Activated CD4-positive, CD25-positive, alpha-beta regulatory T cell treated with anti-CD3 and anti-CD28 coated beads, Interleukin-2, amount 50 U/mL, for 24 hours (primary cell): ENCODE data around the gene SLC2A5.
"Not testable (repeated sequence)": the region's sequence is repeated elsewhere in the genome, so short reads cannot be mapped to it uniquely, and the experiment has no call there.

Experiments used
- ATAC-seq, 2 donors: fragments of 150-1000 bp; cut with Tn5 transposase; one replicate each; pipeline ENCODE4 v1.10.0; 2021; ENCODE audit warnings: mild to moderate bottlenecking in 1 of 2, moderate library complexity in 1 of 2

SLC2A5 gene, protein sequence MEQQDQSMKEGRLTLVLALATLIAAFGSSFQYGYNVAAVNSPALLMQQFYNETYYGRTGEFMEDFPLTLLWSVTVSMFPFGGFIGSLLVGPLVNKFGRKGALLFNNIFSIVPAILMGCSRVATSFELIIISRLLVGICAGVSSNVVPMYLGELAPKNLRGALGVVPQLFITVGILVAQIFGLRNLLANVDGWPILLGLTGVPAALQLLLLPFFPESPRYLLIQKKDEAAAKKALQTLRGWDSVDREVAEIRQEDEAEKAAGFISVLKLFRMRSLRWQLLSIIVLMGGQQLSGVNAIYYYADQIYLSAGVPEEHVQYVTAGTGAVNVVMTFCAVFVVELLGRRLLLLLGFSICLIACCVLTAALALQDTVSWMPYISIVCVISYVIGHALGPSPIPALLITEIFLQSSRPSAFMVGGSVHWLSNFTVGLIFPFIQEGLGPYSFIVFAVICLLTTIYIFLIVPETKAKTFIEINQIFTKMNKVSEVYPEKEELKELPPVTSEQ

DNA sequence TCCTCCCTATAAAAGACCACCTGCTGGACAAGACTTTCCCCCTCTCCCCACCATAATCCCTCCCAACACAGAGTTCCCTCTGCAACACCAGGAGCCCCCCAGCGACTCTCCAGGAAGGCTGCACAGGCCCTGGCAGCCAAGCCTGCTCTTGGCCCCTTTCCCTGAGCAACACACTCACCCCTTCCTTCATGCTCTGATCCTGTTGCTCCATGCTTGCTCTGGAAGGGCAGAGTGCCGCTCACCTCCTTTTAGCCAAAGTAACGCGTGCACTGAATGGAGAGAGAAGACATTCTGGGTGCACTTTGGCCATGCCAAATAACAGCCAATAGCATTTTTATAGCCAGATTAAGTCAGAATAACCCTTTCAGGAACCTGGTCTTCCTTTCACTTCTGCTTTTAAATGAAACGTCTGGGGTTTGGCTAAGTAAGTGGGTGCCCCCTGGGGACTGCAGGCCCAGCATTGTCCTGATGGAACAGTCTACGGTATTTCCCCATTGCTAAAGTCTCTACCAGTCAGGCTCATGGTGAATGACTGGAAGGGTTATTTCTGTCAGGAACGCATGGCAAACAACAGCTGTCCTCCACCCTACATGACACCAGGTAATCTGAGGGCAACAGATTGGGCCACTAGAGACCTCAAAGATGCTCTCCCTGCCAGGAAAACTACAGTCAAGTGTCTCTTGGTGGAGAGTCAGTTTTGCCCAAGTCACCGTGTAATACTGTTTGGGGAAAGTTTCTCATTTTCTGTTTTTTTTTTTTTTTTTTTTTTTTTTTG, at the start of gene SLC2A5:
SLC2A5 (minus strand) TSS at position 310 of the 775 bp plus-strand sequence; CDS start at position 211, 99 bp downstream.
- peak; percentile 46 to 75 for ATAC-seq

DNA sequence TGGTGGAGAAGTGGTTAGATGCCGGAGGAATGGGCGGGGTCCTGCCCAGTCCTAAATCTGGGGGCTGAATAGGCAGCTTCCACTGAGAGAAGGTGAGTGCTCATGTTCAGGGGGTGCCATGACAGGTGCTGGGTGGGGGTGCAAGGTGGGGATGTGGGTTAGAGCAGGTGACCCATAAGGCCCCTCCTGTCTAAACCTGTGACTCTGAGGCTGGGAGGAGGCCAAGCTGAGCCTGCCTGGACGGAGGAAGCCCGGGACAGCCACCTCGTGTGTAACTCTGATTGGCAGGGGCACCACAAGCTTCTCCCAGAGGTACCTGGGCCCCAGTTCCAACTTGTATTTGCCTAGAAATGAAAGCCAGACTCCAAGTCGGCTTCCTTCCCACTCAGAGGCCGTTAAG, 48.8 kb upstream of the SLC2A5 start:
- ATAC-seq: no peak

DNA sequence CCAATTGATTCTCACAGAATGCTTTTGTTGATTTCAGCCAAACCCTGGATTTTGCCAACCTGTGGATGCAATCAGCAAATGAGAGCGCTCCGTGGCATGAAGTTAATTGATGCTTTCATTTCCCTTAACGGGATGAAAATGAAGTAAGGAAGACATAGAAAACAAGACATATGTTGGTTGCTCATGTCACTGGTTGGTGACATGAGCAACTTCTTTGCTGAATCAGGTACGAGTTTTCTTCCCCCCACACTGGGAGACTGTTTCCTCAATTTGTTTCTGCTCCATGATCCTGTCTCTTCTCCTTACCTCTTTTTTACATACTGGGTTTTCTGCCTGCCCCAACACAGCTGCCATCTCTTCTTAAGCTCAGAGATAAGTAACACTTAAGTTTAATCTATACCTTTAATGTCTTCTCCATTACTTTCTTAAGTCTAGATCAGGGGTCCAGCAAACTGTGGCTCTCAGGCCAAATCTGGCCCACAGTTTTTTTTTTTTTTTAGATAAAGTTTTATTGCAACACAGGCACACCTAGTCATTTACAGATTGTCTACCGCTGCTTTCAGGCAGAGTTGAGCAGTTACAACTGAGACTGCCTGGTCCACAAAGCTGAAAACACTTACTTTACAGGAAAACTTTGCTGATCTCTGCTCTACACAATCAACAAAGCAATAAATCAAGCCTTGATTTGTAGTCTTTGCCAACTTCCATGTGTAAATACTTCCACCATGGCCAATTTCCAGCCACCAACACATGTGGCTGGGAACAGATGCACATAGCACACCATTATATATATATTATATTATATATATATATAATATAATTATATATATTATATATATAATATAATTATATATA, 46.1 kb upstream of the SLC2A5 start:
- ATAC-seq: no peak

DNA sequence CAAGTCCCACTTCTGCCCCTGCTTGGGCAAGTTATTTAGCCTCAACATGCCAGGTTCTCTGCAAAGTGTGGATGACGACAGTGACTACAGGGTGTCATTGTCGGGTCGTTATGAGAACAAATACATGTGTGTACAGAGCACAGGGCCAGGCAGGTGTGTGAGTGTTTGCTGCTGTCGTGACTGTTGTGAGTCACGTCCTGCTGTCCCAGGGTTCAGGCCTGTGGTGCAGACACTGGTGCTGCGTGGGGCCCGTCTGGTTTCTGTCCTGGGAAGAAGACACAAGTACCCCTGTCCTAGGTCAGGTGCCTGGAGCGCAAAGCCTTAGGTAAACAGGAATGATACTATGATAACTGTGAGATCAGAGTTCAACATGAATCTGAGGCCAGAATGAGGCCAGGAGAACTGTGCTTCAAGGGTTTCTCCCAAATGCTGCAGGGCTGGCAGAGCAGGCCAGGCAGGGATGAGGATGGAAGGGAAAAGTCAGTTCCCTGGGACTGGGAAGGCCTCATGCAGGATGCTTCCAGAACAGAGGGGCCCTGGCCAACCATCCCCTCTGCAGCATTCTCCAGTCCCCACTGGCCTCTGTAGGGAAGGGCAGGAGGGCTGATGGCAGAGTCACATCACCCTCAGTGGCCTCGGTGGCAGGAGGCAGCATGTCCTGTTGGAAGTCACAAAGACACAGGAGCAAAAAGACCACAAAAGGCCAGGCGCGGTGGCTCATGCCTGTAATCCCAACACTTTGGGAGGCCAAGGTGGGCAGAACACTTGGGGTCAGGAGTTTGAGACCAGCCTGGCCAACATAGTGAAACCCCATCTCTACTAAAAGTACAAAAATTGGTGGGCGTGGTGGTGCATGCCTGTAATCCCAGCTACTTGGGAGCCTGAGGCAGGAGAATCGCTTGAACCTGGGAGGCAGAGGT, 43.8 kb upstream of the SLC2A5 start:
- ATAC-seq: peak; percentile 50 to 61

DNA sequence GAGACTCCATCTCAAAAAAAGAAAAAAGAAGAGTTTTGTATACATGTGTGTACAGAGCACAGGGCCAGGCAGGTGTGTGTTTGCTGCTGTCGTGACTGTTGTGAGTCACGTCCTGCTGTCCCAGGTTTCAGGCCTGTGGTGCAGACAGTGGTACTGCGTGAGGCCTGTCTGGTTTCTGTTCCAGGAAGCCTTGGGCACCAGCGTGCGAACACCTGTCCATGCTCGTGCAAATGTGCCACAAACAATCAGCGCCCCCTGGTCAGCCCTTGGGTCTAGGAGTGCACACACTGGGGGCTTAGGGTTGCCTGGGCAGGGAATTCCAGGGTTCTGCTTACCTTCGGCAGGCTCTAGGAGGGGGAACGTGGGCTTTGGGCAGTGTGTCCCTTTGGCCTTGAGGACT, 42.5 kb upstream of the SLC2A5 start:
- peak; percentile 67 to 73 for ATAC-seq

DNA sequence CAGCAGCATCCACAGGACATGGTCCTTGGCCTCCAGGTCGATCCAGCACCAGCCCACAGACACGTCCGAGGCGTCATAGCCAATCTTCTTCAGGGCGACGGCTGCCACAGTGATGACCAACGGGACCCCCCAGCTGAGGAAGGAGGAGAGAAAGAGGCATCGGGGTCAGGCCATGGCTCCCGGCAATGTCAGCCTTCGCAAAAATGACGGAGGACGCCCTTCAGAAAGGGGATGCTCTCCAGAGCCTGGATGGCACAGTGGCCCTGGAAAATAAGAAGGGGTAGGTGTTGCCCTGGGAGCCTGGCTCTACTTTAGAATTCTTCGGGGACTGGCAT, 41.9 kb upstream of the SLC2A5 start:
- ATAC-seq: no peak

DNA sequence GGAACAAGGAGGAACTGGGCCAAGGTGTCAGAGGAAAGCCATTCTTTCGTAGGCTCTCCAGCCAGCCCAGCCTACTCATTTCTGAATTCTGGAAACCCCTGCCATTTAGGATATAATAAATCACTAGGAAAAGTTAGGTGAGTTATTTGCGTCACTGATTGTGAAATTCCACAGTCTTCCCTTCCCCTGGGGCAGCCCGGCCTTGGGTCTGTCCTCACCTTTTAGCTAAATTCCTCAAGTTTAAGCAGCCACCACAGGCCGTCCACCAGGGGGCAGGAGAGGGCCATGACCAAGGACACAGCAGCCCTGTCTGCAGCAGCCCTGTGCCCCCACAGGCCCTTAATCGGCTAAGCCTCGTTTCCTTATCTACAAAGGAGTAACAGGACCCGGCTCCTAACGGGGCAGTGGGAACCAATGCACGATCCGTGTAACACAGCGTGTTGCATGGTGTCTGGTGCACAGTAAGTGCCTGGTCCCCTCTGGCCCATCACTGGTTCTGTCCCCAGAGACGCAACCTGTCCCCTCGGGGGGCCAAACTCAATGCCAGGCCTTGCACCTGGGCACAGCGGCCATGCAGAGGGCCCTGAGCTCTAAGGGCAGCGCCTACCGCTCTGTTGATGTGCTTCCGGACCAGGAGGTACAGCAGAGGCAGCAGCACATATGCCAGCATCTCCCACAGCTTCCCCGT, 41.4 kb upstream of the SLC2A5 start:
- peak; percentile 45 to 61 for ATAC-seq

DNA sequence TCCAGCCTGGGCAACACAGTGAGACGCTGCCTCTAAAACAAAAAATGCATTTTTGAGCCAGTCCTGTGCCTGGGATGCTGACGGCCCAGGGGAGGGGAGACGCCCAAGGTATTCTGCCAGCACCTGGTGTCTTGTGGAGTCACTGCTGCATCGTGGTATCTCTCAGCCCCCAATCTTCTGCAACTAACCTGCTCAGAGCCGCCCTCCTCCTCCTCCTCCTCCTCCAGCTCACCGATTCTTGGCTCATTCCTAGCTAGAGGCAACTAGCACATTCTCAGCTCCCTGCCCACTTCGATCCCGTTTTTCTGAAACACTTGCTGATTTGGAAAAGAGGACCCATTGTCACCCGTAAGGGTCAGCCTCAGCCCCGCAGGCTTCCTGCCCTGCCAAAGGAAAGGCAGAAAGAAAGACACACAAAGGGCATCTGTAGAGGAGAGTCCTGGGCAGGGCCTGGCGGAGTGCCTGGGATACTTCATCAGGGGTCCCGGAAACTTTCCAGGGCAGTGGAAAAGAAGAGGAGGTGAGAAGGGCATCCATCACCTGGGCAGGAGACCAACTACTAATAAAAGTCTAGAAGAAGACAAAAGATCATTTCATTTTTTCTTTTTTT, 38.7 kb upstream of the SLC2A5 start:
- no peak for ATAC-seq

DNA sequence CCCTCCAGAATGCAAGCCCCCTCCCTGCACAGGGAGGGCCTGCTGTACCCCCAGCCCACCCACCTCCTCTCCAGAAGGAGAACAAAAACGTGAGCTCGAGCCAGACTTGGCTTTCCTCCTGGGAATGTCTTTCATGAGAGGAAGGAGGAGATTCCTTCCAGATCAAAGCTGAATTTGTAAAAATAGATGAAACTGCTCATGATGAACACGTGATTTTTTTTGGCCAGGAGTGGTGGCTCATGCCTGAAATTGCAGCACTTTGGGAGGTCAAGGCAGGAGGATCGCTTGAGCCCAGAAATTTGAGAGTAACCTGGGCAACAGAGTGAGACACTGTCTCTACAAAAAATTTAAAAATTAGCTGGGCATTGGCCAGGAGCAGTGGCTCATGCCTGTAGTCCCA, 37.7 kb upstream of the SLC2A5 start:
- ATAC-seq: no peak

DNA sequence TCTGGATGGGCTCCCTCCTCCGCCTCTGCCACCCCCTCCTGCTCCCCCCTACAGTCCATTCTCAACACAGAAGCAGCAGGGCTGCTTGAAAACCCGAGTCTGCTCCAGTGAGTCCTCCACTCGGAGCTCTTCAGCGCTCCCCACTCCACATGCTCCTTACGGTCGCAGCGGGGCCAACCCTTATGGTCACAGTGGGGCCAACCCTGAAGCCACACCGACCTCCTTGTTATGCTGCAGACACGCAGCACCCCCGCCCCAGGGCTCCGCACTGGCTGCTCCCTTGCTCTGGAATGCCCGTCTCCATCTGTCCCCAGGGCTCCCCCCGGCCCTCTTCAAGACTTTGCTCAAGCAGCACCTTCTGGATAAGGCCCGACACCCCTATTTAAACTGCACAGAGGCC, 36.9 kb upstream of the SLC2A5 start:
- ATAC-seq: no peak

DNA sequence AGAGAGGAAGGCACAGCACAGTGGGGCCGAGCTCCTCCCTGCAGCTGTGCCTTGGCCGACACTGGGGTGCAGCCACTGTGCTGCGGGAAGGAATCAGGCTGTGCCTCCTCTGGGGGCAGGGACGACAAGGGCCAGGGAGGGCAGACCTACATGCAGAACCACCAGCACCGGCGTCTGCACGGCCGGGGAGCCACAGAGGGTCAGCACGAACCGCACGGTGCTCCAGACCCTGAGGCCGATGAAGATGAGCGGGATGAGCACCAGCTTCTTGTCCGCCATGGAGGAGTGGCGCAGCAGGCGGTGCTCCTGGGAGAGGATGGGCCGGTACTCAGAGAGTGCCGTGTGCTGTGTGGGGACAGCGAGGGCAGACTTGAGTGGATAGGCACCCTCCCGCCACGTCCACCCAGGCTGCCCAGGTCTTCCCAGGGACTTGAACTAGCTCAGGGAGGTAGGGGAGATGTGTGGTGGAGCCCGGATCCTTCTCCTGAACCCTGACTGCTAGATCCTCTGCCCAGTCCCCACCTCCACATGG, 36.0 kb upstream of the SLC2A5 start:
- ATAC-seq: no peak

DNA sequence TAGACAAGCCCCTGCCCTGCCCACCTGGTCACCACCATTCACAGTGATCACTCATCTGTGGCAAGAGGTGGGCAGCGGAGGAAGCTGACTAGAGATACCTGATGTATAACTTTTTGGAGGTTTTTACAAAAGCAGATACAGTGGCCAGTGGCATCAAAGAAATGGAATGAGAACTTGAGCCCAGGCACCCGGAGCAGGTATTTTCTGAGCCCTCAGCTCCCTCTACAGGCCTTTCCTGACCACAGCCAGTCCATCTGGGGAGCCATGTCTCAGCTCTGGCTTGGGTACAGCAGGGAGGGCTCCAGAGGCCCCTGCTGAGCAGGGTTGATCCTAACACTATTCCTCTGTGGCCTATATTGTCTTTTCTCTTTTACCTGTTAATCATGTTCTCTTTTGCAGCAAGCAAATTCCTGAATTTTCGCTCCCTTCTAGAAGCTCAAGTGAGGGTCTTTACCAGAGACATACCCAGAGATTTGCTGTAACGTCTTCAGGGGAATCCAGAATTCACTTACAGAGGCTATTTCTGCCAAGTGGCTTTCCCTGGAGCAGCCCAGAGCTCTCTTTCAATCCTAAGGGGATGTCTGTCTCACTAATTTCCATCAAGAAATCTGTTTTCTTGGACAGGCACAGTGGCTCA, 32.2 kb upstream of the SLC2A5 start:
- peak in 1 of 2 donors; percentile 48 for ATAC-seq

DNA sequence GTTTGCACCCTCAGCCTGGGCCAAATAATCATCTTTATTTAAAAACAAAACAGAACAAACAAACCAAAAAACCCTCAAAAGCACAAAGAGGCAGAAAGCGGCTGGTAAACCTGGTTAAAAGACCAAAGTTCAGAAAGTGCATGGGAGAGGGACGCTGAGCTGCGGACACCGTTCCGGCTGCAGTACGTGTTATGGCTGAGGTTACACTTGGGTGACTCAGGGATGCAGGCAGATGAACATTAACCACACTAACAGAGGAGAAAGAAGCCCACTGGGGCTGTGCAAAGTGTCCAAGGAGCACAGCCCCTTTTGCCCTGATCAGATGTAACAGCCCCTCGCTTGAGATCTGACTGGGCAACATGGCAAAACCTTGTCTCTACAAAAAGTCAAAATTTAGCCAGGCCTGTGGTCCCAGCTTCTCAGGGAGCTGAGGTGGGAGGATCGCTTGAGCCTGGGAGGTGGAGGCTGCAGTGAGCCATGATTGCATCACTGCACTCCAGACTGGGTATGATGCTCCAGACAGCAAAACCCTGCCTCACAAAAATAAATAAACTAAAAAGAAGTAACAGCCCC, 31.1 kb upstream of the SLC2A5 start:
- ATAC-seq: no peak

DNA sequence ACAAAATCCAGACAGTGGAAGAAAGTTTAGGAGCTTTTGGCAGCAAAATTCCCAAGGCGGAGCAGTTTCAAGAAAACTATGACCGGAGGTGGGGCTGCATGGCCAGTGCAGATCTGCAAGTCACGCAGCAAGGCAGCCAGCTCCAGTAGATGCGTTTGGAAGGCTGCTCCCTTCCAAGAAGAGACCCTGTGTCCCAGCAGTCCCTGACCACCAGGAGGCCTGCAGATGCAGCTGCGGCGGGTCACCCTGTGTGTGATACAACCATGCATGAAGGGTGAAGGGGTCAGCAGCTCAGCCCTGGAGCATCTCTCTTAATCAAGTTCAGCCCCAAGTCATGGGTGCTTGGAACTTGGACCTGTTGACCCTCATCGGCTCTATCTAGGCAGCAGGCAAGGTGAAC, 30.1 kb upstream of the SLC2A5 start:
- ATAC-seq: no peak

DNA sequence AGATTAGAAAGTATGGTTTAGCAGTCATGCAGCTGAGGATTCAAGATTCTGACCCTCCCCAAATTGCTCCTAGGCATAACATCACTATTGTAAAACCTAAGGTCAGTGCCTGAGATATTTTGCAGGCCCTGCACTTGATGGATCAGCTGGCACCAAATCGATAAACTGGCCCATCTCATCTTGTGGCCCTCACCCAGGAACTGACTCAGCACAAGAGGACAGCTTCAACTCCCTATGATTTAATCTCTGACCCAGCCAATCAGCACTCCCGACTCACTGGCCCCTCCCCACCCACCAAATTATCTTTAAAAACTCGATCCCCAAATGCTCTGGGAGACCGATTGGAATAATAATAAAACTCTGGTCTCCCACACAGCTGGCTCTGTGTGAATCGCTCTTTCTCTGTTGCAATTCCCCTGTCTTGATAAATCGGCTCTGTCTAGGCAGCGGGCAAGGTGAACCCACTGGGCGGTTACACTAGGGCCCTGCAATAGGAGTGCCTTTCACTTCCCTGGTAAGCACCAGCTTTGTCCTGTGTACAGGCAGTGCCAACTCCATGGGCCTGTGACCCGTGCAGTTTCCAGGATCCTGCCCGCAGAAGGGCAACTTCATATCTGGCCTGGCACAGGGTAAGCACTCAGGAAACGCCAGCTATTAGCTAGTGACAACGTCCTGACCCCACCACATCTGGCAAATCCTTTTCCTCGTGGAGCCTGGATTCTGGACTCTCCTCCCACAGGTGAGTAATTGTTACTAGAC, 28.7 kb upstream of the SLC2A5 start:
- no peak for ATAC-seq

DNA sequence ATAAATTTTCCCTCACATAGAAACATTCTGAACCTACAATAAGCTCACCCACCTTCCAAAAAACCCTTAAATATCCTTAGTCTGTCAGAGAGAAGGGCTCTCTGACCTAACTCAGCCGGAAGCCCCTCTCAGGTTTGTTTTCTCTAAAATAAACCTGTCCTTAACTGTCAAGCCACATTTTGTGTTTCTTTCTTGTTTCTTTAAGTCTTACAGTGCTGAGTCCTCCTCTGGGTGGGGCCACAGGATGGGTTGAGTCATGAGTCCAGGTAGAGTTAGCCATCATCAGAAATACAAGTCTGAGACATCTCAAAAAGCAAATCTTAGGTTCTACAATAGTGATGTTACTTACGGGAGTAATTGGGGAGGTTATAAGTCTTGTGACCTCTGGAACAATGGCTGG, 26.4 kb upstream of the SLC2A5 start:
- no peak for ATAC-seq

DNA sequence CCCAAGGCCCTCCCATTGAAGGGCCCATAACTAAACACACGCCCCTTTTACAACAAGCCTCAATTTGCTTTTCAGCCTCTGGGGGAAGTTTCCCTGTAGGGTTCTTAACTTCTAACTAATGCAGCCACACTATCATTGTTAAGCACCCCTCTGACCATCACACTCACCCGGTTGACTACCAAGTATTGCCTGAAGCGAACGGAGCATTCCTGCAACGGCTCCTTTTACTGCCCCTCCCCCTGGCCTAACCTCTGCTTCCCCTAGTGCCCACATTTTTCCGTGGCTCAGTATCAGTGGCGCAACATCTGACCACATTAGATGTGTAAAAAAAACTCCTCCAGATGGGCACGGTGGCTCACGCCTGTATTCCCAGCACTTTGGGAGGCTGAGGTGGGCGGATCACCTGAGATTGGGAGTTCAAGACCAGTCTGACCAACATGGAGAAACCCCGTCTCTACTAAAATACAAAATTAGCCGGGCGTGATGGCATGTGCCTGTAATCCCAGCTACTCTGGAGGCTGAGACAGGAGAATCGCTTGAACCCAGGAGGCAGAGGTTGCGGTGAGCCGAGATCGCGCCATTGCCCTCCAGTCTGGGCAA, 24.7 kb upstream of the SLC2A5 start:
- ATAC-seq: not testable (repeated sequence)

DNA sequence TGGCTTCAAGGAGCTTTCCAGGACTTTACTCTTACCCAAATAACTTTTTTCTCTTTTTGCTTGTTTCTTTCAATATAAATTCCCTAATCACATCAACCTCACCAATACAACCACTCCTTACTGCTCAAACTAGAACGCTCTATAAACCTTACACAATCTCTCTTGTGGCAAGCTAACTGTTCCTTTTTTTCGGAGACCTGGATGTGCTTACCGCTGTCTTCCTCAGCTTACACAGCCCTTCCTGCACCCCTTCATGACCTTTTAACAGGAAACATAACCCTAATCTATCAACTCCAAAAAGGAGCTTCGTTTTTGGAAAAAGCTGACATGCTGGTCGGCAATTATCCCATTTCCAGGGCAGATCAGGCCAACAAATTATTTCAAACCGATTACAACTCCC, 24.1 kb upstream of the SLC2A5 start:
- ATAC-seq: no peak
